Right kidney (tissue), 1 donor: ENCODE results near the gene TMEM178B.
A peak's percentile ranks its signal among the peaks of the same experiment; 100 is the strongest.

Experiments used
- DNase-seq: peaks from one replicate; pipeline ENCODE4 v3.0.0-alpha.2; 2016

TMEM178B gene

DNA sequence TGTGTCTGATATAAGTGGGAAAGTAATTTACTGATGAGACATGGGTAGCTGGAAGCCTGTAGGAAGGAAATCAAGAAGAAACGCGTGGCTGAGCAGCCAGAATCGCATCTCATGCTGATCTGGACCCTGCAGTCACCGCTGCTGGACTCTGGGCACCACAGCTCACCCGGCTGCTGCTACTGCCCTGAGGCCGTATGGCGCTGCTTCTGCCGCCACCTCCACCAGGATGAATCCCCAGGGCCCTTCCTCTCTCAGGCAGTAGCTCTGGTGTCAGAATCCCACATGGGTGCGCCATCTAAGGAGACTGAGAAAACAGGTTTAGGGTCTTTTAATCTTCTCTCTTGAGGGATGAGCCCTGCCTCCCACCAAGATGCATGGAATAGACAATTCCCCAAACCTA, 407.1 kb downstream of the TMEM178B start:
- no peak for DNase-seq

DNA sequence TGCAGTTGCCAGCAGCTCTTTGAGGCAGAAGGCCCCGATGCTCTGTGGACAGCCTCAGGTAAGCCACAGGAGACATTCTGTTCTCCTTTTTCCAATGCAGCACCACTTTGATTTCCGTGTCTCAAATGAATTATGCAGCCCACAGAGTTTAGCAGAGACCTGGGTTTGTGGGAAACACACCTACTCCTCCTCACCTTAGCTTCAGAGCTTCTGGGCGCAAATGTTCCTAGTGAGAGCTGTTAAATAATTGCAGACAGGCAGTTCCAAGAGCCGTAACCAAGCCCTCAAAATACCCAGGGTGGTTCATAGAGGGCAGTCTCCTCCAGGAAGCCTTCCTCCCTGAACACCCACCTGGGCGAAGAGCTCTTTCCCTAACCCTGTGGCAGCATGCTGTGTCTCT, 408.1 kb downstream of the TMEM178B start:
- no peak for DNase-seq

DNA sequence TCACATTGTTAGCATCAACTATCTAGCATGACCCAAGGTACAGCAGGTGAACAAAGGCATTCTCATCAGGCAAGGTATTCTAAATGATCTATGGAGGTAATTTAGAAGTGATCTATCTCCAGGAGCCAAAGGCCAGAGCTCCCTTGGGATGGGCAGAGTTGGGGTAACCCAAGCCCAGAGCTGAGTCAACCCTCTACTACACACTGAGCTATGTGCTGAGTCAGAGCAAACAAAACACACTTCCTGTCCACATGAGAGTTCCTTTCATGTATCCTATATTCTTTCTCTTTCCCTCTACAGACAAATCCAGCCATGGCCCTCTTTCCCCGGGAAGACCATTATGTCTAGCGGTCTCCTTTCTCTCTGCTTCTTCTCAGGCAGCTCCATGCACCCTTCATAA, 409.2 kb downstream of the TMEM178B start:
- no peak for DNase-seq

DNA sequence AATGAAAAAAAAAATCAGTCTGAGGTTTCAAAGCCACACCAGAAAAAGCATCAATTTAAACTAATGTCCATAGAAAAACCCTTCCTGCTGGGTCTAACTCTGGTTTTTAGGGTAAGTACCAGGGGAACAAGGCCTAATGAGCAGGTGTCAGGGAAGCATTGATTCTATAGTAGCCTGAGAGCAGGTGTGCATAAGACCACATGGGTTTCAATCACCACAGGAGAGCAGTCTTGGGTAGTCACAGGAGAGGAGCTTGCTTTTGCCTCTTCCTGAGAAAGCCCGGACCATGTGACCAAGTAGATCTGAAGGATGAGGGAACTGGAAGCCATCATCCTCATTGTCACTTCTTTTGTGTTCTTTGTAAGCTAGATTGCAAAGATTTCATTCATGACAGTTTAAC, 411.0 kb downstream of the TMEM178B start:
- DNase-seq, result no peak

DNA sequence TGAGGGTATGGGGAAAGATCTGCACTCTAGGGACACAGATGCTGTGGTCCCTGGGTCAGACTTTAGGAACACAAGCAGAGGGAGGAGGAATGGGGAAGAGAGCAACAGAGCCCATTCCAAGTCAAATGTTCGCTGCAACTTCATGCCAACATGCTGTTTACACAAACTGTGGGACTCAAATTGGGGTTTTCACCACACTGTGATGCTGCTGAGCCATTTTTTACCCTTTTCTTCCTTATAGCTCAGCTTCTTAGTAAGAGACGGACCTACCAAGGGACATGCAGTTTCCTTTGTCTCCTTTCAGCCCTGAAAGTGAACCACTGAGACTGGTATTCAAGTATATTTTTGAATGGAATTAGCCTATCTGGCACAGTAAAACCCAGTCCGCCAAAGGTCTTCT, 413.1 kb downstream of the TMEM178B start:
- DNase-seq, result no peak

DNA sequence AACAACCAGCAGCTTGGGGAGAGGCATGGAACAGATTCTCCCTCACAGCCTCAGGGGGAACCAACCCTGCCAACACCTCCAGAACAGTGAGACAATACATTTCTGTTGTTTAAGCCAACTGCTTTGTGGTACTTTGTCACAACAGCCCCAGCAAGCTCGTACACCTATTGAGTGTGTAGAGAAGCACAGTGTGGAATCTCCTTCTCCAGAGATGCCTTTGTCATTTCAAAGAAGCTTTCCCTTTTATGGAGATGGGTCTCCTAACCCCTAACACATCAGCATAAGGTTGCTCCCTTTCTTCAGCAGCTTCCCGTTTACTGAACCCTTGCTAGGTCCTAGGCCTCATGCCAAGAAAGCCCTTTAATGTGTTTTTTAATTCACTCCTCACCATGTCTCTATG, 416.6 kb downstream of the TMEM178B start:
- no peak for DNase-seq

DNA sequence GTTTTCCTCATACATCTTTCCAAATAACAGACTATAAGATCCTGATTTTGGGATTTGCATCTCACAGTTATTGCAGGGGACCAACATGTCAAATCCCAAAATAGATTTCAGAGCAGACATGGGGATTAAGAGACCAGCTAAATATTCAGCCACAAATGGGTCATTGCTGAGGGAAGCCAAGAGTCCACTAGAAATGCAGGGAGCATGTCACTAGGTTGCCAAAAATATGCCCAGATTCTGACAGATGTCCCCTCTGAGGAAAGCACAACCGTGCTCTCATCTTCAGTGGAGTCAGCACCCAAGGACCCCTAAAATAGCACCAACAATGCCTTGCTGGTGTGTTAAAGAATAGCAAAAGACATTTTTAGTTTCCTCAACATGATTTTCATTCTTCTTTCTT, 421.2 kb downstream of the TMEM178B start:
- no peak for DNase-seq

DNA sequence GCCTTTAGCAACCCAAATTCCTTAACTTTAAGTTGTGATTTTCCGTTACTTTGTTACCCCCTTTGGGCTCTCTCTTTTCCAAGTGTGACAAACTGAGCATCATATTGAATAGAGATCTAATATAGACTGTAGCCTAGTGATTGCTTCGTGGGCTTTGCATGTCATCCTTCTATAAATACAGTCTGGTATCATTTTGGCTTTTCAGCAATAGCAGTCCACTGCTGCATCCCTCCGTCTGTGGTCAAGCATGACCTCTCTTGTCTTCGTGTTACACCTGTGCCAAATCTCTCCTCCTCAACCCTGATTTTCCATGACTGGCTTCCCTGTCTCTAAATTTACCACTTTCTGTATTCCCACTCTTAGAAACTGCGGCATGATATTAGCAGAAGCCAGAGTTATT, 423.5 kb downstream of the TMEM178B start:
- no peak for DNase-seq

DNA sequence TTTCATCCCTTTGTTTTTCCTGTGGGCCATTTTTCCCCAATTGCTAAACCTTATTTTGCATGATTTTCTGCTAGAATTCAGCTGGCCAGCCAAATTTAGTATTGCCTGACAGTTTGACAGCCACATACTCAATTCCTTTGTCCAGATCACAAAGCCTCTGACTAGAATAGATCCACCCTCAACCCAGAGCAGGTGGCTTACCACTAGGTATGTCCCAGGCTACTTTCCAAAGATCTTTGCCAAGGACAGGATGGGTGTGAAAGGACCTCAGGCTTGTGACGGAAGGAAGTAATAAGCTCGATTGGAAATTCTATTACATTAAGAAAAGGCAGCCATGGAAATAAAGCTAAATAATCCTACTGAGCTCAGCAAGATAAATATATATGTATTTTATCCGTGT, 426.7 kb downstream of the TMEM178B start:
- DNase-seq, result no peak

DNA sequence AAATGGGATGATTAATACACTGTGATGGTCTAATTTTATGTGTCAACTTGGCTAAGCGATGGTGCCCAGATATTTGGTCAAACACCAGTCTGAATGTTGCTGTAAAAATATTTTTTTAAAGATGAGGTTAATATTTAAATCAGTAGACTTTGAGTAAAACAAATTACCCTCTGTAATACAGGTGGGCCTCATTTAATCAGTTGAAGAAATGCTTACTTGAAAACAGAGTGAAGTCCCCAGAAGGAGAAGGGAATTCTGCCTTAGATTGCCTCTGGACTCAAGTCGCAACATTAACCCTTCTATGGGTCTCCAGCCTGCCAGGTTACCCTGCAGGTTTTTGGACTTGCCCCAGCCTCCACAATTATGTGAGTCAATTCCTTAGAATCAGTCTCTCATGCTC, 427.6 kb downstream of the TMEM178B start:
- DNase-seq, result no peak

DNA sequence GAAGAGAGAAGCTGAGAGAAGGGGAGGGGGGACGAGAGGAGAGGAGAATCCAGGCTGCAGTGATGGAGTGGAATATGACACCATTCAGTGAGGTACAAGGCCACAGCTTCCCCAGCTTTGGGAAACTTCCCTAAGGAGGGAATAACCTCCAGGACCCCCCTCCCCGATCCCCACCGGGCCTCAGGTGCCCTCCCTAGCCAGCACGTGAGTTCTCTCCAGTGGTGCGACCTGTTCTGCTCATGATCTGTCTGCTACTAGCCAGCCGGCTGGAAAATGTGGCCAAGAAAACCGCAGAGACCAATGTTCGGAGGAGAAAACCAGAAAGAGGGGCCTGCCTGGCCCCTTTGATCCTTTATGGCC, 437.4 kb downstream of the TMEM178B start:
- no peak for DNase-seq

DNA sequence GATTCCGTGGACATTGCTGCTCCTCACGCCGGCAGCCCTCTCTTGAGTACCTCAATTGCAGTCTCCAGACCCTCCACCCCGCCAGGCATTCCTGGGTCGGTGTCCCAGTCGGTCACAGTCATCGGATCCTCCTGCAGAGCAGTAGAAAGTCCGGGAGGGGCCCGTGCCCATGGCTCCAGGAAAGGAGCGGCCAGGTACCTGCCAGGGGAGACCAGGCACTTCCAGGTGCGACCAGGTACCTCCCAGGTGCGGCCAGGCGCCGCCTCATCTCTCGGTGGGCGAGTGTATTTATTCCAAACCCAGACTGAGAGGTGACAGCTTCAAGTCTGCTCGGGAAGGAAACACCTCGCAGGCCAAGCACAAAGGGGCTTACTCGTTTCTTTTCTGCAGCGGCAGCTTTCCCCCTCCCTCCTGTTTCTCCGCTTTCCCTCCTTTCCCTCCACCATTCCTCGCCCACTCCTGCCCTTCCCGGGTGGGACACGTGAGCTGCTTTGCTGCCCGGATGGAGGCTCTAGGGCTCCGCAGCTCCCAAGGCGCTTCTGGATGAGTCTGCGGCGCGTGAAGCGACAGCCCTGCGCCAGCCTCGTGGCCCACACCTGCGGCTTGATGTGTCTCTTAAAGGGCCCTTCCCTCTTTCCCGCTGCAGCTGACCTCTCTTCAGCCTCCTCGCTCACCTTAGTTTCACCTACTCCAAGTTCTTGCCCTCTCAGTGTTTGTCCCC, 438.0 kb downstream of the TMEM178B start:
- DNase-seq, result peak; percentile 59

DNA sequence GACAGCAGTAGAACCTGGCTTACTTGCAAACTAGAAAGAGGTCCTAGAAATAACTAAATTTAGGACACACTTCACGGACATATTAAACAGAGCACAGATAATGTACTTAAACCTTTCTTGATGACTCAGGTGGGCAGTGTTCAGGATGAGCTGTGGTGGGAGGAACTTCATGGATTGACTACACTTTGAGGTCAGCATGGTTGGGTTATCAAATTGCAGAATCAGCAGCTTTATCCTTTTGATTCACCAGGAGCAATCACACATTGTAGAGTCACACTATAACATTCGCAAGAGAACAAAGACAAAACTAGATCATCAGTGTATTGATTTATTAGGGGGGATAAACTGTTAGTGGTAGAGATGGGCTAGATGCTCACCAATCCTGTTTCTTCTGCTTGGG, 438.7 kb downstream of the TMEM178B start:
- no peak for DNase-seq

DNA sequence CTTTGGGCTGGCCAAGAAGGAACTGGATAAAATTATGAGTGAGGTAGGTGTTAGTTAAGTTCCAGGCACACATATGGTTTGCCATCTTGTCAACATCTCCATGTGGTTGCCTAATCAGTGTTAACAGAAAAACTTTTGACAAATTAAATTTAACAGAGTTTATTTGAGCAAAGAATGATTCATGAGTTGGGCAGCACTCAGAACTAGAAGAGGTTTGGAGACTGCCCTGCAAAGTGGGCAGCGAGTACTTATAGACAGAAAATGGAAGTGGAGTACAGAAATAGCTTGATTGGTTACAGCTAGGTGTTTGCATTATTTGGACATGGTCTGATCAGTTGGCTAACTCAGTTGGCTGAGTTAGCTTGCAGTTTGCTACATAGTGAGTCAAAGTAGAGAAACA, 439.9 kb downstream of the TMEM178B start:
- DNase-seq, result no peak

DNA sequence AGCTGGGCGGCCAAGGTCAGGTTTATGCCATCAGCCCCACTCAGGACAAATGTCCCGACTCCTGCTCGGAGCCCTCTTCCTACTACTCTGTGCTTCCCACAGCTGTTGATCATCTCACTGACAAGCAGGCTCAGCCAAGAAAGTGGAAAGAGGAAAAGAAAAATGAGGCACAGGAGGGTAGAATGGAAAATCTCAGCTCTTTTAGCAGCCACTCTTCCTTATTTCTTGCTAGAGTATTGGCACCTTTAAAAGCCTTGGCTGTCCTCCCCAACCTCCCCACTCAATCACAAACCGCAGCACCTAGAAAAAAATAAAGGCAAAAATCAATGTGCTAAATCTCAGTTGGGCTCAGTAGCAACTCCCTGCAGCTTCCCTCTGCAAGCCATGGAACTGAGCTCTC, 442.1 kb downstream of the TMEM178B start:
- DNase-seq, result no peak

DNA sequence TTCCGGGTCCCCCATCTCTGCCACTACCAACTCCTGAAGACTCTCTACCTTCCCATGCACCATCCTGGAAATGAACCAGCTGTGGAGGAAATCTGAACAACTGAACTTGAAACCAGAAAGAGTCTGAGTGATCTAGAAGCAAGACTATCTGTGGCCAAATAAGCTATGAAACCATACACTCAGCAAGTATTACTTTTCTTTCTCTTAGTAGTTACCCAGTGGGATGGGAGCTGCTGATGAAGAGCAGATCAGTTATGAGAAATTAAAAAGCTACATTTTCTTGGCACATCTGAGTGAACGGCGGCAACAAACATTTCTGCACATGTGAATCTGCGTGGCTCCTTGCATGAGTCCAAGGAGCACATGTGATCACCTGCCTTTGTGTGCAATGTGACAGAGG, 445.8 kb downstream of the TMEM178B start:
- DNase-seq, result no peak

DNA sequence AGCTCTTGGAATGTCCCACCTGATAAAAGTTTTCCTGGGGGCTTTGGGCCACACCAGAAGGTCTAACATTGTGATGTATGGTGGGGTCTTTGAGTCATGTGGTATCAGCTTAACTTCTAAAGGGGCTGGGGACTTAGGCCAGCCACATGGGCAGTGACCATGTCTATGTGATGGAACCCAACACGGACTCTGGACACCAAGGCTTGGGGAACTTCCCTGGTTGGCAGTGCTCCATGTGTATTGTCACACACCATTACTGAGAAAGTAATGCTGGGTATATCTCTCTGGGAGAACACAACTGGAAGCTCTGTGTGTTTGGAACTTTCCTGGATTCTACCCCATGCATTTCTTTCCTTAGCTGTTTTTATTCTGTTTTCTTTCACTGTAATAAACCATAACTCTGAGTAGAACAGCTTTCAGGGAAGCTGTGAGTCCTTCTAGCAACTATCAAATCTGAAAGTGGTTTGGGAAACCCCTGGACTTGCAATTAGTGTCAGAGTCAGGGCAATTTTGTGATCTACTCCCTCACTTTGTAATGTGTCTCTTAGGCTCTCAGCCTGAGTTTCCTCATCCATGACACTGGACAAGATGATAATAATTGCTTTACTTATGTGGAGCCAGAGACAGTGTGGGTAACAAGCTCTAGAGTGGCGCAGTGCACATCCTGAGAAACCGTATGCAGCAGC, 448.9 kb downstream of the TMEM178B start:
- no peak for DNase-seq

DNA sequence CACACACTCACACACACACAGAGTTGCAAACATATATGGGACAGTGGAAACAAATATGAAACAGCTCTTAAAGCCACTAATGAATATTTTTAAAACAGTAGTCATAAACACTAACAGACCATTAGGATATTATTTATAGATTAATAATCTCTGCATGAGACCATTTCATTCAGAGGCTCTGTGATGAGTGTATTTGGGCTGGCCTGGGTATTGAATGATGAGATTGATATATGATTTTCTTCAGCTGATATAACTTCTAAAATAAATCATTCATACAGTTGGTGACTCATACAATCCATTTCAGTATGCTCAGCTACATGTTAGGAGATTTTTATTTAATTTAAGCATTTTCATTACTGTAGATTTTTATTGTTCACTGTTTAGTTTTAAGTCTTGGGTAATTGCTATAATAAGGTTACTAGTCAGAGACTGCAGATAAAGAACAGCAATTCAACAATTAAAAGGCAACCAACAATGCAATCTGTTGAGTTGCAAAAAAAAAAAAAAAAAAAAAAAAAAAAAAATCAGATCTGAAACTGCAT, 452.2 kb downstream of the TMEM178B start:
- DNase-seq, result no peak

DNA sequence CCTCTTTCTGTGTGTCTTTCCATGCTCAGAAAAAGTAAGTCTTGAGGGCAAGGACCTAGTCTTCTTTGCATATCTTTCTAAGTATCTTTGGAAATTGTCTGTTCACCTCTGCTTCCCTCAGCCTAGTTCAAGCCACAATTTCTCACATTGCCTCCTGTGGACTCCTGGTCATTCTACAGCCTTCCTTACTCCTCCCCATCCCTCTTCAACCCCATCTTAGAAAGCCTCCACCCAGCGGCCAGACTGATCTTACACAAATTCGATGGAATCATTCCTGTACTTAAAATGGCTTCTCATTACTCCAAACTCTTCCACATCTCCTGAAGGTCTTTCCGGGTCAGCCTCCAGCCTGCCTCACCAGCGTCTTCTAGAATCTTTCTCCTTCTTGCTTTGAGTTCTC, 453.2 kb downstream of the TMEM178B start:
- DNase-seq, result no peak

DNA sequence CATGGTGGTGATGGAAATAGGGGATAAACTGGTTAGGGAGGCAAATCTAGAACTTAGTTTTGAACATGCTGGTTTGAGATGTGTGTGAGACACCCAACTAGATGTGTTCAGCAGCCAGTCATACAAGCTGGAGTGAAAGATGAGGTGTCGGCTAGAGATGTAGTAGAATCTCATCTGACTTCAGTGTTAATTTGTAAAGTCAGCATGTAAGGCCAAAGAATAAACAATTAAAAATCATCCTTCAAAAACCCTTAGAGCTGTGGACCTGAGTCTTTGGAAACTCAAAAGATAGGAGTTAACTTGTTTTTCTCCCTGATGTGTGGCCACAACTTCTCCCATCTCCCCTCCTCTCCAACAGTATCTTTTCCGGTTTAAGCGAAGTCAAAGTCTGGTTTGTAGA, 454.5 kb downstream of the TMEM178B start:
- DNase-seq, result no peak
